Vagina (tissue), 2 donors: Measurements from ENCODE around the gene RNU6-7.

Experiments used
- POLR2AphosphoS5 ChIP-seq, 2 donors: sonication (generic); formaldehyde crosslinking; IDR thresholded peaks; one replicate each; pipeline ENCODE4 v1.9.0; 2017; ENCODE audit warnings: antibody characterized with exemption in 2 of 2, mild to moderate bottlenecking in 2 of 2, low read depth in 1 of 2; ENCODE audit not compliant: insufficient read depth in 1 of 2
- TF ChIP-seq, protein P1 (sequence below), 3 experiments: fragments of 450-650 bp in 2 of 3; fragments of 200-600 bp in 1 of 3; sonication (generic) in 1 of 3; IDR thresholded peaks; one replicate each; pipeline ENCODE4 v1.5.1; 2017 to 2019; ENCODE audit warnings: antibody characterized with exemption in 3 of 3, mild to moderate bottlenecking in 2 of 3, moderate library complexity in 2 of 3

GRCh38 chr14:32205554-32205953 lies 3.7 kb downstream of the RNU6-7 start:
- no peak for TF ChIP-seq POLR2AphosphoS5 (IDR thresholded peaks at IDR 0.05; ENCODE audit: insufficient read depth in 1 of 2, low read depth in 1 of 2)
- TF ChIP-seq, protein P1, sequence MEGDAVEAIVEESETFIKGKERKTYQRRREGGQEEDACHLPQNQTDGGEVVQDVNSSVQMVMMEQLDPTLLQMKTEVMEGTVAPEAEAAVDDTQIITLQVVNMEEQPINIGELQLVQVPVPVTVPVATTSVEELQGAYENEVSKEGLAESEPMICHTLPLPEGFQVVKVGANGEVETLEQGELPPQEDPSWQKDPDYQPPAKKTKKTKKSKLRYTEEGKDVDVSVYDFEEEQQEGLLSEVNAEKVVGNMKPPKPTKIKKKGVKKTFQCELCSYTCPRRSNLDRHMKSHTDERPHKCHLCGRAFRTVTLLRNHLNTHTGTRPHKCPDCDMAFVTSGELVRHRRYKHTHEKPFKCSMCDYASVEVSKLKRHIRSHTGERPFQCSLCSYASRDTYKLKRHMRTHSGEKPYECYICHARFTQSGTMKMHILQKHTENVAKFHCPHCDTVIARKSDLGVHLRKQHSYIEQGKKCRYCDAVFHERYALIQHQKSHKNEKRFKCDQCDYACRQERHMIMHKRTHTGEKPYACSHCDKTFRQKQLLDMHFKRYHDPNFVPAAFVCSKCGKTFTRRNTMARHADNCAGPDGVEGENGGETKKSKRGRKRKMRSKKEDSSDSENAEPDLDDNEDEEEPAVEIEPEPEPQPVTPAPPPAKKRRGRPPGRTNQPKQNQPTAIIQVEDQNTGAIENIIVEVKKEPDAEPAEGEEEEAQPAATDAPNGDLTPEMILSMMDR (IDR thresholded peaks at IDR 0.05), result no peak
